Measurements from ENCODE around the gene CLMN. TPM values are rescaled to one million over a fixed set of nuclear protein-coding genes. Genes with fewer than 3 reads are reported as not detected.

Gene CLMN
- total and polyA plus RNA-seq, 8 donors: 17.4 to 78.1 (median 59.8) TPM

DNA sequence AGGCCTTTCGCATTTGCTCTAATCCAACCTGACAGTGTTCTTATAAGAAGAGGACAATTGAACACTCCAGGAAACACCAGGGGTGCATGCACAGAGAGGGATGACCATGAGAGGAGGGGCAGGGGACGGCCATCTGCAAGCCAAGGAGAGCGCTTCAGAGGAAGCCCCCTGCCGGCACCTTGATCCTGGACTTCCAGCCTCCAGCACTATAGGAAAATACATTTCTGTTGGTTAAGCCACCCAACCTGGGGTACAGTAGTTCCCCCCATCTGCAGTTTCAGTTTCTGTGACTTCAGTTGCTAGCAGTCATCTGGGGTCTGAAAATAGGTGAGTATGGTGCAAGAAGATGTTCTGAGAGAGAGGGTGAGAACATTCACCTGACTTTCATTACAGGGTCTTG lies 64.7 kb downstream of the CLMN start:
- no peaks in the 10 kb centered on the region for H3K27me3 ChIP-seq
- 89 to 99% methylated on average over 4 of the region's 4 CpGs for WGBS, 2 donors
- no peak for TF ChIP-seq CTCF (IDR thresholded peaks at IDR 0.05)
- FAIRE-seq: no peak
- intact Hi-C loops (cut with DNase I): no loop called here
- peaks cover 22 to 52% (median 26%) of the 10 kb centered on the region in 3 donors for H3K4me1 ChIP-seq
- no peak for ATAC-seq
- no peaks in the 10 kb centered on the region for H3K9me3 ChIP-seq
- peak overlapping the region in 1 of 4 donors; percentile 42 for H3K27ac ChIP-seq
- no peak overlapping the region for H3K4me3 ChIP-seq
- no peaks in the 10 kb centered on the region for H3K36me3 ChIP-seq
- DNase-seq: no peak

DNA sequence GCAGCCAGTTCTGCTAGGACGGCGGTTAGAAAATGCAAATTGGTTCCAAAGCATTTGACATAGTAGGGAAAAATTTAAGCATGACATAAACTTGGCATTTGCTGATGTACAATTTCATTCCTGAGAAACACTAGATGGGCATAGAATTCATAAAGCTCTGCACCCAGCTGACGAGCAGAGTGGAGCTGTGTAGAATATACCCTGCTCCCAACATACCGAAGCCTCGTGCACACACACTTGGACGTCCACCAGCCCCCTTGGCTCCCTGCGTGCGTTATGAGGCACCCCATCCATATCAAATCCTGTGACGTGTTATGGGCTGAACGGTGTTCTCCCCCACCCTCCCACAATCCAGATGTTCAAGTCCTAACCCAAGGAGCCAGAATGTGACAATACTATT lies 65.4 kb downstream of the CLMN start:
- Histone ChIP-seq H3K27ac (no peak overlapping the region), H3K27me3 (no peaks in the 10 kb centered on the region), H3K9me3 (no peaks in the 10 kb centered on the region), H3K36me3 (no peaks in the 10 kb centered on the region), H3K4me3 (no peak overlapping the region), H3K4me1 (peaks cover 22 to 52% (median 26%) of the 10 kb centered on the region in 3 donors)
- WGBS, 2 donors: 73 to 75% methylated on average over 10 of the region's 10 CpGs
- no peak for TF ChIP-seq CTCF (IDR thresholded peaks at IDR 0.05)
- DNase-seq (no peak), FAIRE-seq (no peak), ATAC-seq (no peak)
- intact Hi-C loops (cut with DNase I): no loop called here

- no peak for TF ChIP-seq CTCF (IDR thresholded peaks at IDR 0.05)
- Histone ChIP-seq H3K9me3 (no peaks in the 10 kb centered on the region), H3K36me3 (no peaks in the 10 kb centered on the region), H3K4me1 (peaks cover 22 to 58% (median 27%) of the 10 kb centered on the region in 3 donors), H3K4me3 (no peak overlapping the region), H3K27ac (no peak overlapping the region), H3K27me3 (no peaks in the 10 kb centered on the region)
- FAIRE-seq (no peak), DNase-seq (no peak), ATAC-seq (no peak)
- 89 to 94% methylated on average over 6 of the region's 6 CpGs for WGBS, 2 donors
- intact Hi-C loops (cut with DNase I): no loop called here
These were observed 66.6 kb downstream of the CLMN start for GRCh38 chr14:95253039-95253630.

- DNase-seq: no peak
These were observed 67.5 kb downstream of the CLMN start for GRCh38 chr14:95252219-95252618.

More at GRCh38 chr14:95252219-95252618, 67.5 kb downstream of the CLMN start:
- Histone ChIP-seq H3K4me1 (peaks cover 22 to 59% (median 31%) of the 10 kb centered on the region in 3 donors), H3K27me3 (no peaks in the 10 kb centered on the region), H3K4me3 (no peak overlapping the region), H3K27ac (peak overlapping the region in 2 of 4 donors; percentile 15 to 42), H3K36me3 (no peaks in the 10 kb centered on the region), H3K9me3 (no peaks in the 10 kb centered on the region)
- ATAC-seq: peak in 3 of 4 donors; percentile 5 to 38 (median 31)
- intact Hi-C loops (cut with DNase I): no loop called here
- no peak for FAIRE-seq
- no peak for TF ChIP-seq CTCF (IDR thresholded peaks at IDR 0.05)
- 53 to 54% methylated on average over 6 of the region's 6 CpGs for WGBS, 2 donors
